Measurements from ENCODE around the gene KRT9.
"Not testable (repeated sequence)": the region's sequence is repeated elsewhere in the genome, so short reads cannot be mapped to it uniquely, and the experiment has no call there.

Gene KRT9, protein sequence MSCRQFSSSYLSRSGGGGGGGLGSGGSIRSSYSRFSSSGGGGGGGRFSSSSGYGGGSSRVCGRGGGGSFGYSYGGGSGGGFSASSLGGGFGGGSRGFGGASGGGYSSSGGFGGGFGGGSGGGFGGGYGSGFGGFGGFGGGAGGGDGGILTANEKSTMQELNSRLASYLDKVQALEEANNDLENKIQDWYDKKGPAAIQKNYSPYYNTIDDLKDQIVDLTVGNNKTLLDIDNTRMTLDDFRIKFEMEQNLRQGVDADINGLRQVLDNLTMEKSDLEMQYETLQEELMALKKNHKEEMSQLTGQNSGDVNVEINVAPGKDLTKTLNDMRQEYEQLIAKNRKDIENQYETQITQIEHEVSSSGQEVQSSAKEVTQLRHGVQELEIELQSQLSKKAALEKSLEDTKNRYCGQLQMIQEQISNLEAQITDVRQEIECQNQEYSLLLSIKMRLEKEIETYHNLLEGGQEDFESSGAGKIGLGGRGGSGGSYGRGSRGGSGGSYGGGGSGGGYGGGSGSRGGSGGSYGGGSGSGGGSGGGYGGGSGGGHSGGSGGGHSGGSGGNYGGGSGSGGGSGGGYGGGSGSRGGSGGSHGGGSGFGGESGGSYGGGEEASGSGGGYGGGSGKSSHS

GRCh38 chr17:41571561-41572434 lies at the start of gene KRT9:
Gene KRT9, minus strand, starts transcription at chr17:41572059. Its CDS starts 67 bp downstream, at chr17:41571992.
- in situ Hi-C loops (cut with MboI; ENCODE audit: low sequenced_read_pairs, unreplicated experiment), result no loop called here
- DNase-seq (ENCODE audit: low spot score), result no peak
- TF ChIP-seq, protein P1, sequence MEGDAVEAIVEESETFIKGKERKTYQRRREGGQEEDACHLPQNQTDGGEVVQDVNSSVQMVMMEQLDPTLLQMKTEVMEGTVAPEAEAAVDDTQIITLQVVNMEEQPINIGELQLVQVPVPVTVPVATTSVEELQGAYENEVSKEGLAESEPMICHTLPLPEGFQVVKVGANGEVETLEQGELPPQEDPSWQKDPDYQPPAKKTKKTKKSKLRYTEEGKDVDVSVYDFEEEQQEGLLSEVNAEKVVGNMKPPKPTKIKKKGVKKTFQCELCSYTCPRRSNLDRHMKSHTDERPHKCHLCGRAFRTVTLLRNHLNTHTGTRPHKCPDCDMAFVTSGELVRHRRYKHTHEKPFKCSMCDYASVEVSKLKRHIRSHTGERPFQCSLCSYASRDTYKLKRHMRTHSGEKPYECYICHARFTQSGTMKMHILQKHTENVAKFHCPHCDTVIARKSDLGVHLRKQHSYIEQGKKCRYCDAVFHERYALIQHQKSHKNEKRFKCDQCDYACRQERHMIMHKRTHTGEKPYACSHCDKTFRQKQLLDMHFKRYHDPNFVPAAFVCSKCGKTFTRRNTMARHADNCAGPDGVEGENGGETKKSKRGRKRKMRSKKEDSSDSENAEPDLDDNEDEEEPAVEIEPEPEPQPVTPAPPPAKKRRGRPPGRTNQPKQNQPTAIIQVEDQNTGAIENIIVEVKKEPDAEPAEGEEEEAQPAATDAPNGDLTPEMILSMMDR (IDR thresholded peaks at IDR 0.05; ENCODE audit: borderline replicate concordance, control extremely low read depth, extremely low read depth, insufficient read depth, missing control alignments), result no peak

- in situ Hi-C loops (cut with MboI; ENCODE audit: low sequenced_read_pairs, unreplicated experiment); DNase-seq (ENCODE audit: low spot score): not testable (repeated sequence)
Measured at GRCh38 chr17:41621435-41621817, 49.6 kb upstream of the KRT9 start.

GRCh38 chr17:41620583-41621434 lies 49.0 kb upstream of the KRT9 start:
- in situ Hi-C loops (cut with MboI; ENCODE audit: low sequenced_read_pairs, unreplicated experiment), result no loop called here
- TF ChIP-seq, protein P1 (IDR thresholded peaks at IDR 0.05; ENCODE audit: borderline replicate concordance, control extremely low read depth, extremely low read depth, insufficient read depth, missing control alignments), result no peak
- DNase-seq (ENCODE audit: low spot score), result no peak

- in situ Hi-C loops (cut with MboI; ENCODE audit: low sequenced_read_pairs, unreplicated experiment); DNase-seq (ENCODE audit: low spot score): not testable (repeated sequence)
Measured at GRCh38 chr17:41619927-41620582, 48.2 kb upstream of the KRT9 start.

DNA sequence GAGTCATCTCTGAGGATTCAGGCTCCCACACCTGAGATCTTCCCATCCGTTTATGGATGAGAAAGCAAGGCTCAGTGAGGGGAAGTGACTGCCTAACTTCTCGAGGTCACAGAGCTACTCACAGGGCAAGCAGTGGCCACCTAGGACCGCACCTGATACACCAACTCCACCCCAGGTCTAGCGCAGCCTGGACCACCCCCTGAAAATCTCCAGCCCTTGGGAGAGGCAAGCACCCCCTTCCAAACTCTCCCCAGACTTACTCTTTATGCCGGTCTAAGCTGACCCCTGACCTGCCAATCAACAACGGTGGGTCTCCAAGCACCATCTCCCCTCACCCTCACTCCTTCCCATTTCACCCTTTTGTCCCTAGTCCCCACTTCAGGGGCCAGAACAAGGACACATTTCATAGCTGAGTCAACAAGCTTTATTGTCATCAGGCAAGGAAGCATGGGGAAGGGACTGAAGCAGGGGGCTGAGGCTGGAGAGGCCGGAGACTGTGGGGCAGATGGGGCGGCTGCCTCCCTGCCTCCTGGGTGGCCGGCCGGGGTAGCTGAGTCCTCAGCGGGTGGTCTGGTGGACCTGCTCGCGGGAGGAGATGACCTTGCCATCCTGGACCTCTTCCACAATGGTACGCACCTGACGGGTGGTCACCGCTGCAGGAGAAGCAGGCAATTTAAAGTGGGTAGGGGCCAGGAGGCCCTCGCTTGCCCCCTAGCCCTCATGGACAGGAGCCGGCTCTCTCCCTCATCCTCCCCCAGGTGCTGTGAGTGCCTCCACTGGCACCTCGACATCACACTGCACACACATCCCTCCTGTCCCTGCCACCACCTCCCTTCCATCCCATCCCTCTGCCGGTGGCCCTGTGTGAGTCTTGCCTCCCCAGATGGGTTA lies 47.4 kb upstream of the KRT9 start:
- TF ChIP-seq, protein P1 (IDR thresholded peaks at IDR 0.05; ENCODE audit: borderline replicate concordance, control extremely low read depth, extremely low read depth, insufficient read depth, missing control alignments), result no peak
- in situ Hi-C loops (cut with MboI; ENCODE audit: low sequenced_read_pairs, unreplicated experiment), result no loop called here
- no peak for DNase-seq (ENCODE audit: low spot score)

DNA sequence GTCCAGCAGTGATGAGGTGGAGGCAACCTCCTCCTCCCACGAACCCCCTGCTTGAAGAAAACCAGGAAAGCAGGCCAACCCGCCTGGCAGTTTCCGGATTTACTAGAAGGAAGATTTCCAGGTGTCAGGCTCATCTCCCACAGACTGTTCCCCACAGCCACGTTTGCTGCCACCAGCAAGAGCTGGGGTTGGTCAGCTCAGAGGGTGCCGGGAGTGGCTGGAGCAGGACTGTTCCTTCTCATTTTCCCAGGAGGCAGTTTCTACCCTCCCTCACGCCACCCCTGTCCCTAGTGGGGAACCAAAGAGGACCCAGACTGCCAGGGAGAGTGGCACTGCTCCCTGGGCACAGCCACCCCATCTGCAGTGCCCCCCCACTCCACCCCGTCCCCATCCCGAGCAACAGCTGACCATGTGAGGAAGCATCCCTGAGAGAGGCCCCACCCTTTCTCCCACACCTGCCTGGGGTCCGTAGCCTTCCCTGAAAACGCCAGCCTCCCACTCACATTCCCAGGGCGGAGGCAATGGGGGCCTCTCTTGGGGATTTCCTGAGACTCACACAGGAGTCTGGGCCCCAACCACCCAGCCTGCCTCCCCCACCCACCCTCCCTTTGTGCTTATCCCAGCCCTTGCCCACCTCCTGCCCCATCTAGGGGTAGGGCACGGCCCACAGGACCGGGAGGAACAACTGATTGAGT lies 46.6 kb upstream of the KRT9 start:
- in situ Hi-C loops (cut with MboI; ENCODE audit: low sequenced_read_pairs, unreplicated experiment), result no loop called here
- TF ChIP-seq, protein P1 (IDR thresholded peaks at IDR 0.05; ENCODE audit: borderline replicate concordance, control extremely low read depth, extremely low read depth, insufficient read depth, missing control alignments), result no peak
- no peak for DNase-seq (ENCODE audit: low spot score)

Data from GM13976 (cell line).